Stimulated activated CD4-positive, alpha-beta T cell treated with anti-CD3 and anti-CD28 coated beads, Interleukin-2, amount 100 ng/mL, for 48 hours (primary cell): ENCODE data around the gene ERICH4.
"Not testable (repeated sequence)": the region's sequence is repeated elsewhere in the genome, so short reads cannot be mapped to it uniquely, and the experiment has no call there.

Experiments
- DNase-seq, 2 donors: peaks; one replicate each; pipeline ENCODE4 v3.0.0-alpha.2; 2020

ERICH4 gene, protein sequence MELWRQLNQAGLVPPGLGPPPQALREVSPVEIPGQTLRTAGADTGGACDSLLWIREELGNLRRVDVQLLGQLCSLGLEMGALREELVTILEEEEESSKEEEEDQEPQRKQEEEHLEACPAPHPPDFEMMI

DNA sequence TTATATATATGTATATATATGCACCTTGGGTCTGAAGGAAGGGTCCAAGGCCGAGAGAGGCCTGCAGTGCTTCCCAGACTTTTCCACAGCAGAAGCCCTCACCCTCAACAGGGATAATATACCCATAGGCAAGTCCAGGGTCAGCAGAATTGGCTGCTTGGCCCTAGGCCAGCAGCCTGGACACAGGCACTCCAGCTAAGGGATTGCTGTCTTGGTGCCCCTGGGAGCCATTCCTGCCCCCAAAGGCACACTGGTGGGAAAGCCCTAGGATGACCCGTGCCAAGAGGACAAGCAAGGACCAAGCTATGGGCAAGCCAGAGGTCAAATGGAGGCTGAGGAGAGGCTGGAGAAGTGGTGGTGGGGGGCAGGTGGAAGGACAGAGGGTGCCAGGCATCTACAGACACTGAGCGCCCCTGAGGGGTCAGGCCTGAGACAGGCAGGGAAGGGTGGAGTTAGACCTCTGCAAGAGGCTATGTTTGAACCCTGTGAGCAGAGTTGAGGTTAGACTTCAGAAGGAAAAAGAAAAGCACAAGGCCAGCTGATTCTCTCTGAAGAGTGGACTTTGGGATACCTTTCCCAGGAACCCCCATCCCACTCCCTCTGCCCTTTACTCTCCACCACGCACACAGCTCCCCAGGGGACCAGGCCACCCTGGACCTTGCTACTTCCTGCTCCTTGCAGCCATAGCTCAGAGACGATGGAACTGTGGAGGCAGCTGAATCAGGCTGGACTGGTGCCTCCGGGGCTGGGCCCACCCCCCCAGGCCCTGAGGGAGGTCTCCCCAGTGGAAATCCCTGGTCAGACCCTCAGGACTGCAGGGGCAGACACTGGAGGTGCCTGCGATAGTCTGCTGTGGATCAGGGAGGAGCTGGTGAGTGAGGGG is at the start of gene ERICH4:
ERICH4 (plus strand) TSS at position 684 of the 883 bp plus-strand sequence; CDS start at position 698, 14 bp downstream.
- DNase-seq, result no peak

DNA sequence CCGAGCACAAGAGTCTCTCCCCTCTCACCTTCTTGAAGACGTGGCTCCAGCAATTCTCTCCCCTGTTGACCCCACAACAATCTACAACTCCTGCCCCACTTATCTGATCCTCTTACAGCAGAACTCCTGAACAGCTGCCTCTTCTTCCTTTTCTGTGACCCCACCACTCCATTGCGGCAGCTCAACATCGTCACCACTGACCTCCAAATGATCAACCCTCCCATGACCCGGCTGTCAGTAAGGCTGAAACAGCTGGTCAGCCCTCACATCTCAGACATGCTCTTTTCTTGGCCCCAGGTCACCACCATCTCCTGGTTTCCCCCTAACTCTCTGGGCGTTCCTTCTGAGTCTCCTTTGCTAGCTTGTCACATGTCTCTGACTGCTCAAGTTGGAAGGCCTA is 47.6 kb upstream of the ERICH4 start:
- DNase-seq, result no peak

GRCh38 chr19:41397086-41398049 is 45.6 kb upstream of the ERICH4 start, which contains the start of the genes BCKDHA and EXOSC5:
BCKDHA (plus strand) TSS chr19:41397818; CDS start chr19:41397828, 10 bp downstream.
EXOSC5 (minus strand) TSS chr19:41397359; CDS start chr19:41397328, 31 bp downstream.
- peak; percentile 96 to 97 for DNase-seq

GRCh38 chr19:41398050-41398418 is 44.9 kb upstream of the ERICH4 start:
- DNase-seq, result no peak

- no peak for DNase-seq
Observed at GRCh38 chr19:41398598-41398997, 44.4 kb upstream of the ERICH4 start.

DNA sequence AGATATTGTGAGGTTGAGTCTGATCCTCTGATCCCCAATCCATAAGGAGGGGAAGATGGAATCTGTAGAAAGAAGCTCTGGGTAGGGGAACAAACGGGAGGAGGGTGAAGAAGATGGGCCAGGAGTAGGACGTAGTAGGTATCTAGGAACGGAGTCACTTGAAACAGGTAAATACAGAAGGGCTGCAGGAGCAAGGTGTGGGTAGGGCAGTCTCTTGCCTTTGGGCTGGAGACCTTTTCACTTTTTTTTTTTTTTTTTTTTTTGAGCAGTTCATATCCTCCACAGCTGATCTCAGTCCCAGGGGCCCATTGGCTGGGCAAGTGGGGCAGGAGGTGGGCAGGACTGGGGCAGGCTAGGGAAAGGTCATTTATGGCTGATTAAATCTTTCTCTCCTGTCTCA is 43.9 kb upstream of the ERICH4 start:
- no peak for DNase-seq

DNA sequence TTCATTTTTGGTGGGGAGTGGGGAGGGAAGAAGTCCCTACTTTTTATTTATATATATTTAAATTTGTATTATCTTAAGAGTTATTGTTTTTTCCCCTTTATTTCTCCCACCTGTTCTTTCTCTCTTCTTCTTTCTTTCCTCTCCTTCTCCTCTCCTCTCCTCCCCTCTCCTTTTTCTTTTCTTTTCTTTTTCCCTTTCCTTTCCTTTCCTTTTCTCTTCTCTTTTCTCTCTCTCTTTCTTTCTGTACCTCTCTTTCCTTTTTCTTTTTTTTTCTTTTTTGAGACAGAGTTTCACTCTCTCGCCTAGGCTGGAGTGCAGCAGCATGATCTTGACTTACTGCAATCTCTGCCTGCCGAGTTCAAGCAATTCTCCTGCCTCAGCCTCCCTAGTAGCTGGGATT is 43.4 kb upstream of the ERICH4 start:
- no peak for DNase-seq

DNA sequence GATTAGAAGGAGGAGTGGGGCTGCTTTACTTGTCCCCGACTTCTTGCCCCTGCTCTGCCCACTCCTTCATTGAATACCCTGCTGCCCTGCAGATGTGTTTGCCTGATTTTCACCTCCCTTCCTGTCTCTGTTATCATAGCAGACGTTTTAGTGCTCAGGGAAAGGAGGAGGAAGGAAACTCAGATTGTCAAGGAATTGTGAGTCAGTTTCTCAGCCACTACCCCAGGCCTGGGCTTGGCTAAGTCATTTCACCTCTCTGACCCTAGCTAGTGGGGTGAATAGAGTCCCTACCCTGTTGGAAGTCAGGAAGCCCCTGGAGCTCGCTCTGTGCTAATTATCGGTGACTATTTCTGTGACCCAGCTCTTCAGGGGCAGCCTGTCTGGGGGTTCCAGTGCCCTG is 41.5 kb upstream of the ERICH4 start:
- DNase-seq, result no peak

- no peak for DNase-seq
Observed at GRCh38 chr19:41402010-41402409, 40.9 kb upstream of the ERICH4 start.

- no peak for DNase-seq
Observed at GRCh38 chr19:41403181-41403970, 39.6 kb upstream of the ERICH4 start.

DNA sequence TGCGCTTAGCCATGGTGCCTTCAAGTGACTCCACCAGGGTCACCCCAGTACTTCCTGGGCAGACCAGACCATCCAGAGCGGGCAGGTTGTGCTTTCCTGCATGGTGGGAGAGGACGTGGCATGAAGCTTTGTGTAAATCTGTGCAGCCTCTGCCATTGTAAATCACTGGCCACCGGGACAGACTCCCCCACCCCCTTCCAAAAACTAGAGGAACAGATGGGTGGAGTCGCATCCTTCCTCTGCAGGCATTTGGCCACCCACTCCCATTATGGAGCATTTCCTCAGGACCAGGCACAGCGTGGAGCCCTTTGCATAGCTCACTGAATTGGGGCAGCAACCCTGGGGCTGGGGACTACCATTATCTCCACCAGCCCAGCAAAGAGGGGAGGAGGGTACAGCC is 37.2 kb upstream of the ERICH4 start:
- DNase-seq, result no peak

DNA sequence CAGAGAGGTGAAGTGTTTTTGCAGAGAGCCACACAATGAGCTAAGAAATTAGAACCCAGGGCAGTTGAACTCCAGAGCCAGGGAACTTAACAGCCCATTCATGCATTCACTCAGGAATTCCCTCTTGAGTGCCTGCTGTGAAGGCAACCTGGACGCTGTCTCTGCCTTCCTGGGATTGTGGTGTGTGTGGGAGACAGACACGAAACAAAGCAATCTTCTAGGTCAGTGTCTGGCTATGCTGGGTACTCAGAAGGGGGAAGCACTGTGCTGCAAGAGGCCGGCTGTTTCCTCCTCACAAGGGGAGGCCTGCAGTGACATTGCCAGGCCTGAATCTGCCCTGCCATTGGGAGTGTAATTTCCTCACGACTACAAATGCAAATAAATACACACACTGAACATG is 35.7 kb upstream of the ERICH4 start:
- no peak for DNase-seq

DNA sequence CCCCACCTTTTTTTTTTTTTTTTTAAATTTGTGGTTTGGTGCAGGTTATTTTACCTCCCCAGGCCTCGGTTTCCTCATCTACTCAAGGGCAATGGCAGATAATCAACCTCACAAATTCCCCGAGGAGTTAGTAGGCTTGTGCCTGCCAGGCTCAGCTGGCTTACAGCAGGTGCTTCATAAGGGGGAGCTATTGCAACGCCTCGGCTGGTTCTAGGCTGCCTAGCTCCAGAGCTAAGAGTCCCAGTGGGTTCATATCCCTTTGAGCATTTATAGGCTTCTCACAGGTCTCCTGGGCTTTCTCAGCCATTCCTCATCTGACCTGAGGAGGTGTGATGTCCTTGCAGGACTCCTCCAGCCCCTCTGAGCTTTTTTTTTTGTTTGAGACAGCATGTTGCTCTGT is 34.7 kb upstream of the ERICH4 start:
- DNase-seq, result no peak

GRCh38 chr19:41408846-41409245 is 34.1 kb upstream of the ERICH4 start:
- not testable (repeated sequence) for DNase-seq

DNA sequence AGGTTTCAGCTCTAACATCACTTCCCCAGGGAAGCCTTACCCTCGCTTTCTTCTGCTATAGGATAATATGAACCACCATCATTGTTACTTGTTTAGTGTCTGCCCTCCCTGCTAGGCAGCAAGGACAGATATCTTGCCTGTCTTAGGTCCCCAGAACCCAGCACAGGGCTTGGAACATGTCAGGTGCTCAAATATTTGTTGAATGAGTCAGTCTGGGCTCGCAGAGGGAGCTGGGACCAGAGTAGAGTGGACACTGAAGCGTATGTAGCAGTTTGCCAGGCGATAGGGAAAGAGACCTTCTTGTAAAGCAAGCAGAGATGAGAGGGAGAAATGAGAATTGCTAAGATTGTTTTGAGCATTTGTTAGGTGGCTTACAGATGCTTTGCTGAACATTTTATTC is 33.7 kb upstream of the ERICH4 start:
- DNase-seq, result no peak

GRCh38 chr19:41410336-41411054 is 32.5 kb upstream of the ERICH4 start:
- no peak for DNase-seq

DNA sequence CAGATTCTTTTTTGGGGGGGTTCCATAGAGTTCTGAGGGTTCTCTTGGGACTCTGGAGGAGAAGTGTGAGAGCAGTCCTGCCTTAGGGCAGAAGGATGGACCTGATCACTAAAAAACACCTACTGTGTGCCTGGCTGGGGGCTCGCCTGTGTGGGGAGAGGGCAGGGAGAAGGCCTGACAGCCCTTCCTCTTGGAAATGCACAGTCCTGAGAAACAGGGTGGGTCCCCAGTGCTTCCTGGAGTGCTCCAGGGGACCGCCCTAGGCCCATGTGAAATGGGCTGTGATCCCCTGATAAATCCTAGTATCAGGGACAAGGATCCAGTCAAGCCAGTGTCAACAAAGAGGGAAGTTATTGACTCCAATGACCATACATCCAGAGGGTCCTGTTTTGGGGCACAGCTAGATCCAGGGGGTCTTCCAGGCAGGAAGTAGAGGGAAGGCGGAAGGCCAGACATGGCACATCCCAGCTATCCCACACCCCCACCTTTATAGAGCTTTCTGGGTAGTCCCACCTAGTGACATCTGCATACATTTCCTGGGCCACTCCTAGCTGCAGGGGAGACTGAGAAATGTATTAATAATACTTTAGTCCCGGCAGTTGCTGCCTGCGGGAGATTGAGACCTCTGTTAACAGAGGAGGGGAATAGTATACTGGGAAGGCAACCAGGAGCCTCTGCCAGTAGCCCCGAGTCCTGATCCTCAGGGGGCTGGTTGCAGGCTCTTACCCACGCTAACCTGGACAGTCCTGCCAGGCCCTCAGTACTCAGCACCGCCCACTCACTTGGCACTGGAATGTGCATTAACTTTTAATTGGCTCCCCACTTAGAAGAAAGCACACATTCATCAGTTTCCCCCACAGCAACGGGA is 31.6 kb upstream of the ERICH4 start:
- no peak for DNase-seq

GRCh38 chr19:41411968-41412265 is 31.0 kb upstream of the ERICH4 start:
- no peak for DNase-seq

GRCh38 chr19:41412953-41413352 is 30.0 kb upstream of the ERICH4 start:
- no peak for DNase-seq

GRCh38 chr19:41413947-41414346 is 29.0 kb upstream of the ERICH4 start:
- DNase-seq, result no peak

GRCh38 chr19:41414461-41414860 is 28.5 kb upstream of the ERICH4 start:
- DNase-seq, result no peak
